Rectal smooth muscle tissue (tissue), 1 donor: ENCODE data around the gene VBP1.
A peak's percentile ranks its signal among the peaks of the same experiment; 100 is the strongest.
"Not testable (repeated sequence)": the region's sequence is repeated elsewhere in the genome, so short reads cannot be mapped to it uniquely, and the experiment has no call there.

Source experiments
- H3K27ac ChIP-seq: one replicate; pipeline ENCODE4 v1.7.0; 2013; ENCODE audit warnings: low read depth, low read length, inconsistent platforms
- H3K27me3 ChIP-seq: one replicate; pipeline ENCODE4 v1.7.0; 2013; ENCODE audit warnings: low read length; ENCODE audit not compliant: control insufficient read depth, insufficient read depth
- H3K36me3 ChIP-seq: one replicate; pipeline ENCODE4 v1.7.0; 2013; ENCODE audit warnings: low read length; ENCODE audit not compliant: control insufficient read depth, insufficient read depth
- H3K4me1 ChIP-seq: one replicate; pipeline ENCODE4 v1.7.0; 2013; ENCODE audit warnings: low read length; ENCODE audit not compliant: control insufficient read depth, insufficient read depth
- H3K4me3 ChIP-seq: one replicate; pipeline ENCODE4 v1.7.0; 2013; ENCODE audit warnings: low read length
- H3K9ac ChIP-seq: one replicate; pipeline ENCODE4 v1.7.0; 2013; ENCODE audit warnings: low read length

VBP1 gene, protein sequence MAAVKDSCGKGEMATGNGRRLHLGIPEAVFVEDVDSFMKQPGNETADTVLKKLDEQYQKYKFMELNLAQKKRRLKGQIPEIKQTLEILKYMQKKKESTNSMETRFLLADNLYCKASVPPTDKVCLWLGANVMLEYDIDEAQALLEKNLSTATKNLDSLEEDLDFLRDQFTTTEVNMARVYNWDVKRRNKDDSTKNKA

DNA sequence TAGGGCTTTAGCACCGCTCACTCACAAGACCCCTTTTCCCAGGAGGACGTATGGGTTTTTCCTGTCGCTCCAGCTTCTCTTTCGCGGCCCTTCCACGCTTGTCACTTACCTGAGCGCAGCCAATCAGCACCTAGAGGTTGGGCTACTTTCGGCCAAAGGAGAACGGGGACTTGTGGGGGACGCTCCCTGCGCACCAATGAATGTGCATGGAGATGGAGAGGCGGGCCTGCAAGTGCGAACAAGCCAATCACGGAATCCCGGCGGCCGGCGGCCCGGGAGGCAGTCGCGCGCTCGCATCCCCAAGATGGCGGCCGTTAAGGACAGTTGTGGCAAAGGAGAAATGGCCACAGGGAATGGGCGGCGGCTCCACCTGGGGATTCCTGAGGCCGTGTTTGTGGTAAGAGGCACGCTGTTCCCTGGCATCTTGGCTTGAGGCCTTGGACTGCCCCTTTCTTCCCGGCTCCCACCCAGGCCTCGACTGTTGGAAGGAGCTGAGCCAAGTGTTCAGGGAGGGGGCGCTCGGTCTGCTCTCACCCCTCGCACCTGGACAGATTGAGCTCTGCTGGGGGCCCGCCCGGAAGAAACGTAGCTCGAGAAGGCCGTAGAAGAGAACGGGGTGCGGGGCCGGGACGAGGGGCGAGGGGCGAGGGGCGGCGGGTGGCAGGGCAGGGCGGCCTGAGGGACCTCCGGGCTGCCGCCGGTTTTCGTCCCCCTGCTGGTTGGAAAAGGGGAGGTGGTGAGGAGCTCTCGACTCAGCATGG lies at the start of gene VBP1:
TSS of gene VBP1 (plus strand) at position 282 of the 761 bp plus-strand sequence. CDS start at position 305, 23 bp downstream.
- Histone ChIP-seq H3K27ac (peak within 1 kb of the TSS; percentile 93), H3K27me3 (no peaks in the 10 kb centered on the region), H3K4me1 (no peaks in the 10 kb centered on the region), H3K36me3 (no peaks in the 10 kb centered on the region), H3K4me3 (peak within 1 kb of the TSS; percentile 92), H3K9ac (peak within 1 kb of the TSS; percentile 75)

DNA sequence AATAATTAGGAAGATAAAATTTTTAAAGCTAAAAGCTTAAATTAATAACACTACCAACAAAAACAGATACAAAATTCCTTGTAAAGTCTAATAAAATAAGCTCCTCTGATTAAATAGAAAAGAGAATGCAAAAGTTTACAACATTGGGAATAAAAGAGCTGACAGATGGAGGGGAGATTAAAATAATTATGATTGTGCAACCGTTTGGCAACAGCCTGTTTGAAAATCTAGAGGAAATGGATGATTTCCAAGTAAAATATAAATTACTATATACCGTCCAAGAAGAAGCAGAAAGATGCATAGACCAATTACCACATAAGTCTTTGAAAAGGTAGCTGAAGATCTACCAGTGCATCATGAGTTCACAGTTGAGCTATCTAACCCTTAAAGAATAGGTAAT lies 46.4 kb upstream of the VBP1 start:
- Histone ChIP-seq H3K27me3 (no peaks in the 10 kb centered on the region), H3K9ac (no peak overlapping the region), H3K36me3 (no peaks in the 10 kb centered on the region), H3K4me3 (no peak overlapping the region), H3K27ac (no peak overlapping the region), H3K4me1 (no peaks in the 10 kb centered on the region)

DNA sequence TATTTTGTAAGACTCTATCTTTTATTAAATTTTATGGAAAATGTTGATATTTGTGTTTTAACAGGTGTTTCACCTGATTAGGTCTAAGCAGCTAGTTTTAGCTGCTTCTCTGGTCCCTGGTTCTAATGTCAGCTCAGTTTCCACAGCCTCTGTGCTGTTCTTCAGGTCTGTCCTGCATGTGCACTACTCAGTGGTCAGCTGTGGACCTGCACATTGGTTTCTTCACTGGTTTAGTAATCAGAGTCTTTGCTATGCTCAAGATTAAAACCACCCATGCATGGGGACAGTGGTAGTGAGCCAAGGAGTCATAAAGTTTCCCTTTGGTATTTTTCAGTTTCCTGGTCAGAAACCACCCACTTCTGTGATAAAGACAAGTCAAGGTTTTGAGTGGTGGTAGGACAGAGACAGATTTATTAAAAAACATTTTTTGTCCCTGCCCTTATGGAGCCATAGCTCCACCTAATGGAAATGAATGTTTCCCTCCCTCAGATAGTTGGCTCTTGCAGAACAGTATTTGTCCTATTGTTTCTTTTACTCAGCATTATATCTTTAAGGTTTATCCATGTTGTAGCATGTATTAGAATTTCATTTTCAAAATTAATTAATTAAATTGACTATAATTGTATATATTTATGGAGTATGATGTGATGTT lies 36.8 kb upstream of the VBP1 start:
- no peak overlapping the region for H3K9ac ChIP-seq
- no peak overlapping the region for H3K4me3 ChIP-seq
- H3K4me1 ChIP-seq: no peaks in the 10 kb centered on the region
- no peak overlapping the region for H3K27ac ChIP-seq
- no peaks in the 10 kb centered on the region for H3K27me3 ChIP-seq
- H3K36me3 ChIP-seq: no peaks in the 10 kb centered on the region

DNA sequence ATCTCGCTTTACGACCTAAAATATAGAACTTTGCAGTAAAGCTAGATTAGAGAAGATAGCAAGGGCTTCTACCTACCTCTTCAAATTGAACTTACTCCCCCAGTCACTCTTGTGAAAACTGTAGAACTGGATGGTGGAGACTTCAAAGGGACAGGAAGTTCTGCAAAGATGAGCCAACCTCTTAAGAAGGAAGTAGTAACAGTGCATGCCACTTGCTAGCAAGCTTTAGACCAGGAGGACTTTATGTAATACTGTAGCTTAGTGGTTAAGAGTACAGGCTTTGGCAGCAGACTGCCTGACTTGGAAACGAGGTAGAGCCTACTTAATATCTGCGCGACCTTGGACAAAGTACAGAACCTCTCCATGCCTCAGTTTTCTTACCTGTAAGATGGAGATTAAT lies 27.5 kb upstream of the VBP1 start:
- H3K9ac ChIP-seq: no peak overlapping the region
- no peaks in the 10 kb centered on the region for H3K4me1 ChIP-seq
- H3K4me3 ChIP-seq: no peak overlapping the region
- no peaks in the 10 kb centered on the region for H3K27me3 ChIP-seq
- H3K27ac ChIP-seq: no peak overlapping the region
- no peaks in the 10 kb centered on the region for H3K36me3 ChIP-seq

DNA sequence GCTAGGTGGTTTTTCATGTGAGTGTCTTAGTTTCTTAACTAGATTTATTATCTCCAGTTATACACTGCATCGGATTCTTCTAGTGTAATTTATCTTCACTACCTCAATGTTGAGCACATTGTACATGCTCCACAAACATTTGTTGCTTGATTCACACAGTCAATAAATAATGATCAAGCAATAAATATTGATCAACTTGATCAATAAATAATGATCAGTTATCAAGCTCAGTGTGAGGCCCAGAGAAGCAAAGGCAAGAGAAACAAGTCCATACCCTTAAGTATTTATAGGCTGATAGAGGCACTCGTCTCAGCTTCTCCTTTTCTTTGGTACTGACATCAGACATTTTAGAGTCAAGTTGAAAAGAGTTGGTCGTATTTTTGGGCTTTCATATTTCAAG lies 5.1 kb upstream of the VBP1 start:
- Histone ChIP-seq H3K36me3 (no peaks in the 10 kb centered on the region), H3K4me3 (no peak overlapping the region), H3K27me3 (no peaks in the 10 kb centered on the region), H3K4me1 (no peaks in the 10 kb centered on the region), H3K9ac (no peak overlapping the region), H3K27ac (no peak overlapping the region)

DNA sequence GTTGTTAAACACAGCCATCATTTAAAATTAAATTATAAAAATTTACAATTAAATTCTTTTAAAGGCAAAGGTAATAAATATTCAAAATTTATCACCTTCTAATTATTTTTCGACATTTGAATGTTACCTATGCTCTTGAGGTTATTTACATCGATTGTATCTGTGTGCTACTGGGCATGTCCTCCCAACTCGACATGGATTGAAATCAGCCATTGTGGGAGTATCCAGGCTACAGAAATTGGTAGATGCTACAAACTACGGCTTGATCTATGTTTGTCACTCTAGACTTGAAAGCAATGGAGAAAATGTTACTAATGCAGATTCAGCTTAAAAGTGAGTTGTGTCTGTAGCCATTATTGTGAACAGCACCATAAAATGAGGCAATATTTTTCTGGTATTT lies 2.5 kb upstream of the VBP1 start:
- no peak overlapping the region for H3K4me3 ChIP-seq
- no peaks in the 10 kb centered on the region for H3K4me1 ChIP-seq
- no peaks in the 10 kb centered on the region for H3K27me3 ChIP-seq
- H3K36me3 ChIP-seq: no peaks in the 10 kb centered on the region
- no peak overlapping the region for H3K27ac ChIP-seq
- no peak overlapping the region for H3K9ac ChIP-seq

DNA sequence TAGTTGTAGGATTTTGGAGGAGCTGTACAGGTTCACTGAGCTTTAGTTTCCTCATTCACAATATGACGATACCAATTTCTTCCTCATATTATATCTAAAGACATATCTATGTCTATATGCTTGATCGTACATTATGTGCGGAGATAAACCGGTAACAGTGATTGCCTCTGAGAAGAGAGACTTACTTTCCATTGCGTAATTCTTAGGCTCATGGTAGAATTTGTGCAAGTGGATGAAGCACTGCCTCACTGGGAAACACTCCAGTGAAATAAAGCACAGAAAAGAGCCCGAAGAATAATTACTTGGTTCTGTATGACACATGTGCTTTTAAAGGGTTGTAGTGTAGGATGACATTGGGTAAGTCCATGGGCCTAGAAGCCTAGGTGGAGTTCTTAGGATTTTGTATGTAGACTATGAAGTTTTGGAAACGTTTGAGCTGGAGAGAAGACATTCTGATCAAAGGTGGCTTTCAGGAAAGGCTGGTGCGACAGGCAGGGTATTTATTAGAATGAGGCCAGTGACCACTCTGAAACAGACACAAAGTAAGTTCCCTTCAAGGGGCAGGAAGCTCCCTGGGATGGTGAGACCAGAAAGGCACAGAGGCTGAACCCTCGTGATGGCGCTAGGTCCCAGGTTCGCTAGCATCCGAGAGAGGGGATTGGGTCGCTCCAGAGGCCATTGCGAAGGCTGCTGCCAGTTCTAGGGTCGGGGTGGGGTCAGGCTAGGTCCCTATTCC lies 649 bp upstream of the VBP1 start:
- Histone ChIP-seq H3K36me3 (no peaks in the 10 kb centered on the region), H3K4me3 (peak overlapping the region; percentile 81), H3K27me3 (no peaks in the 10 kb centered on the region), H3K9ac (peak overlapping the region; percentile 75), H3K27ac (peak overlapping the region; percentile 93), H3K4me1 (no peaks in the 10 kb centered on the region)

DNA sequence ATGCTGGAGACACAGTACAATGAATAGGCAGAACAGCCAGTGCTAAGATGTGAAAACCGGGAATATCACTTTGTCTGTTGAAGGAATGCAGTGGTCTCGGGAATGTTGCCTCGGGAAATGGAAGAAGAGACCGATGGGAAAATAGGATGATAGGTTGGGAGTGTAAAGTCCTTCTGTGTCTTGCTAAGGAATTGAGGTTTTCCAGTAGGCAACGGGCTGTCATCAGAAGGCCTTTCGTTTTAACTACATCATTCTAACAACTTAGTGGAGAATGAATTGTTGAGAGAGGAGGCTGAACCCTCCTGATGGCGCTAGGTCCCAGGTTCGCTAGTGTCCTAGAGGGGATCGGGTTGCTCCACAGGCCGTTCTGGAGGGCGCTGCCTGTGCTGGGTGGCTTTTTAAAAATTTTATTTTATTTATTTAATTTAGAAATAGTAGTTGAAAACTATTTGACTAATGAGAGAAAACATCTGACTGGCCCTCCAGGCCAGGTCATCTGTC lies 730 bp downstream of the VBP1 start:
- peak overlapping the region; percentile 92 for H3K4me3 ChIP-seq
- H3K4me1 ChIP-seq: no peaks in the 10 kb centered on the region
- H3K36me3 ChIP-seq: no peaks in the 10 kb centered on the region
- H3K9ac ChIP-seq: no peak overlapping the region
- H3K27me3 ChIP-seq: no peaks in the 10 kb centered on the region
- peak overlapping the region; percentile 93 for H3K27ac ChIP-seq

DNA sequence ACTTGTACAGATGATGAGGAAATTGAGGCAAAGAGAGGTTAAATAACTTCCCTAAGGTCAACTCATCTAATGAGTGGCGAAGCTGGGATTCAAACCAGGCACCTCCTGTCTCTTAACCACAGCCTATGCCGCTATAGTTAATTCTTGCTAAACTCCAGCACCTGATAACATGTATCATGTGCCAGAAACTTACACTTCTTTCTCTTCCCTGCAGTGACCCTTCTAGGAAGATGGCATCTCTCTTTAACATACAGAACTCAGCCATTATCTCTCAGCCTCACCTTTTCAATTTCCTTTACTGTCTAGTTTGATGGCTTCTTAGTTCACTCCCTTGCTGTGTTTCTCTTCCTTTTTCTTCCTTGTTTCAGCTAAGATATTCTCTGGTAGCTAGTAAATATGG lies 2.5 kb downstream of the VBP1 start:
- Histone ChIP-seq H3K4me1 (no peaks in the 10 kb centered on the region), H3K27me3 (no peaks in the 10 kb centered on the region), H3K9ac (no peak overlapping the region), H3K36me3 (no peaks in the 10 kb centered on the region), H3K27ac (no peak overlapping the region), H3K4me3 (no peak overlapping the region)

DNA sequence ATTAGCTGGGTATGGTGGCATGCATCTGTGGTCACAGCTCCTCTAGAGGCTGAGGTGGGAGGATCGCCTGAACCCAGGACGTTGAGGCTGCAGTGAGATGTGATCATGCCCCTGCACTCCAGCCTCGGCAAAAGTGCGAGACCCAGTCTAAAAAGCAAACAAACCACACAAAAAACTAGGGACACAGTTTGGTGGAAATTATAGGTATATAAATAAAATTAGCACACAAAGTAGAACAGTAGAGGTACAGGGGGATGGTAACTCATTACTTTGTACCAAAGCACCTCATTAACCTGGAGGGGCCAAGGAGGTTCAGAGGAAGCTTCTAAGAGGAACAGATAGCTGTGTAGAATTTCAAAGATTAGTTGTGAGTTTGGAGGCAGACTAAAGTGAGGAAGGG lies 5.1 kb downstream of the VBP1 start:
- H3K27me3 ChIP-seq: no peaks in the 10 kb centered on the region
- H3K27ac ChIP-seq: no peak overlapping the region
- no peak overlapping the region for H3K9ac ChIP-seq
- H3K4me3 ChIP-seq: no peak overlapping the region
- H3K4me1 ChIP-seq: no peaks in the 10 kb centered on the region
- no peaks in the 10 kb centered on the region for H3K36me3 ChIP-seq

DNA sequence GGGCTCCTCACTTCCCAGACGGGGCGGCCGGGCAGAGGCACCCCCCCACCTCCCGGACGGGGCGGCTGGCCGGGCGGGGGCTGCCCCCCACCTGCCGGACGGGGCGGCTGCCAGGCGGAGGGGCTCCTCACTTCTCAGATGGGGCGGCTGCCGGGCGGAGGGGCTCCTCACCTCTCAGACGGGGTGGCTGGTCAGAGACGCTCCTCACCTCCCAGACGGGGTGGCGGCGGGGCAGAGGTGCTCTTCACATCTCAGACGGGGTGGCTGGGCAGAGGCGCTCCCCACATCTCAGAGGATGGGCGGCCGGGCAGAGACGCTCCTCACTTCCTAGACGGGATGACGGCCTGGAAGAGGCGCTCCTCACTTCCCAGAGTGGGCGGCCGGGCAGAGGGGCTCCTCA lies 7.5 kb downstream of the VBP1 start:
- H3K27ac ChIP-seq, H3K27me3 ChIP-seq, H3K9ac ChIP-seq, H3K36me3 ChIP-seq, H3K4me3 ChIP-seq, H3K4me1 ChIP-seq: not testable (repeated sequence)

DNA sequence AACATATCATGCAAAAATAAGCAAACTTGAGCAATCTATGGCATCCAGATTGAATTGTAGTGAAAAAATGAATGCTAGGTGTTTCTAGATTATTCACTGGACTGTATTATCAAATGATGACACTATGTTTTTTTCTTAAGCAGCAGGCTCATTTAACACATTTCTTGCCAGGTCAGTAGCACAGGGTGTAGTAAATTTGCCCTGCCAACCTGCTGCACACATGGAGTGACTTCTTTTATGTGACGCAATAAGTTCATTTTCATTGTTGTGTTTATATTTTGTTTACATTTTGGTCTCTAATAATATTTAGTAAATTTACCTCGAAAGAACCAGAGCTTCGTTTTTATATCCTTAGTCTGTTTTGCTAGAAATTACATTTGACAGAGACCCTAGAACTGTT lies 9.5 kb downstream of the VBP1 start:
- Histone ChIP-seq H3K4me3 (no peak overlapping the region), H3K27ac (no peak overlapping the region), H3K9ac (no peak overlapping the region), H3K36me3 (peaks cover 9% of the 10 kb centered on the region), H3K27me3 (no peaks in the 10 kb centered on the region), H3K4me1 (no peaks in the 10 kb centered on the region)
